Keratinocyte (primary cell): ENCODE data around the gene BLOC1S6. TPM values are rescaled to one million over a fixed set of nuclear protein-coding genes. Genes with fewer than 3 reads are reported as not detected.

Experiments
- DNase-seq: peaks from one replicate; pipeline ENCODE4 v3.0.0-alpha.2; 2011; ENCODE audit warnings: low read depth, missing footprints, low spot score
- FAIRE-seq: peaks from 2 replicates; lab custom pipeline; 2011; peaks lifted over from hg19 to GRCh38; lab: Jason Lieb, UNC
- H2AFZ ChIP-seq: 2 replicates; pipeline ENCODE4 v1.6.0; 2012; ENCODE audit warnings: low read length, control low read depth, inconsistent platforms; ENCODE audit not compliant: control insufficient read depth
- H3K27ac ChIP-seq: 2 replicates; pipeline ENCODE4 v1.5.1; 2011; ENCODE audit warnings: low read length; ENCODE audit not compliant: control insufficient read depth, insufficient read depth
- H3K27me3 ChIP-seq: 3 replicates; pipeline ENCODE4 v1.6.0; 2011; ENCODE audit warnings: low read length; ENCODE audit not compliant: control insufficient read depth, insufficient read depth; ENCODE audit errors: extremely low read depth
- H3K36me3 ChIP-seq, 2 experiments: 2 replicates in 1 of 2; 3 replicates in 1 of 2; pipeline ENCODE4 v1.5.1; 2011; ENCODE audit warnings: low read length in 2 of 2, mild to moderate bottlenecking in 1 of 2; ENCODE audit not compliant: control insufficient read depth in 2 of 2, insufficient read depth in 2 of 2; ENCODE audit errors: extremely low read depth in 1 of 2
- H3K4me1 ChIP-seq: 3 replicates; pipeline ENCODE4 v1.5.1; 2011; ENCODE audit warnings: low read length; ENCODE audit not compliant: control insufficient read depth, insufficient read depth; ENCODE audit errors: extremely low read depth
- H3K4me2 ChIP-seq: 3 replicates; pipeline ENCODE4 v1.6.0; 2011; ENCODE audit warnings: low read depth, low read length; ENCODE audit not compliant: control insufficient read depth, insufficient read depth; ENCODE audit errors: extremely low read depth
- H3K4me3 ChIP-seq, 3 experiments: fragments of 200-600 bp in 1 of 3; sonication (generic) in 1 of 3; 2 replicates in 2 of 3; 3 replicates in 1 of 3; pipeline ENCODE4 v1.5.1; 2011 to 2016; ENCODE audit warnings: low read length in 3 of 3, mild to moderate bottlenecking in 3 of 3, control low read depth in 2 of 3, inconsistent platforms in 1 of 3, low read depth in 1 of 3, mixed read lengths in 1 of 3, mixed run types in 1 of 3, moderate library complexity in 1 of 3; ENCODE audit not compliant: control insufficient read depth in 2 of 3, insufficient read depth in 2 of 3; ENCODE audit errors: extremely low read depth in 1 of 3
- H3K79me2 ChIP-seq: 2 replicates; pipeline ENCODE4 v1.6.0; 2012; ENCODE audit warnings: low read length; ENCODE audit not compliant: control insufficient read depth, insufficient read depth
- H3K9ac ChIP-seq: 3 replicates; pipeline ENCODE4 v1.6.0; 2011; ENCODE audit warnings: low read length; ENCODE audit not compliant: control insufficient read depth, insufficient read depth; ENCODE audit errors: extremely low read depth
- H3K9me1 ChIP-seq: 3 replicates; pipeline ENCODE4 v1.6.0; 2011; ENCODE audit warnings: low read length; ENCODE audit not compliant: control insufficient read depth, insufficient read depth; ENCODE audit errors: extremely low read depth
- H3K9me3 ChIP-seq: 2 replicates; pipeline ENCODE4 v1.5.1; 2012; ENCODE audit warnings: low read depth, low read length; ENCODE audit not compliant: control insufficient read depth
- H4K20me1 ChIP-seq: 3 replicates; pipeline ENCODE4 v1.6.0; 2011; ENCODE audit warnings: low read length; ENCODE audit not compliant: control insufficient read depth, insufficient read depth; ENCODE audit errors: extremely low read depth
- EZH2 ChIP-seq: IDR thresholded peaks from one replicate; pipeline ENCODE4 v1.6.1; 2012; ENCODE audit warnings: inconsistent platforms, mild to moderate bottlenecking, low read length, moderate library complexity
- dilution Hi-C: fragments of 300-500 bp; cut with MboI; formaldehyde crosslinking; loops from one replicate; pipeline ENCODE4 v1.7.0; 2020; ENCODE audit warnings: low sequenced_read_pairs; ENCODE audit not compliant: extremely low pct_ligation_motif_present
- polyA plus RNA-seq, 5 experiments: library from polyadenylated mRNA; depleted of rRNA in 3 of 5; stranded (reverse) in 3 of 5; stranded (forward) in 1 of 5; unstranded in 1 of 5; fragments of >200 nt; gene quantifications; 1 replicate in 1 of 5; 2 replicates in 3 of 5; 3 replicates in 1 of 5; pipeline versions ENCODE4 v1.2.1 to v1.2.3, GENCODE V29; 2011 to 2012; ENCODE audit warnings: missing spikeins in 2 of 5, low read depth in 1 of 5, low replicate concordance in 1 of 5
- TF ChIP-seq, protein P1 (sequence below), 3 experiments: IDR thresholded peaks in 1 of 3; conservative IDR thresholded peaks in 1 of 3; optimal IDR thresholded peaks in 1 of 3; 2 replicates in 2 of 3; 3 replicates in 1 of 3; pipeline versions ENCODE3 to v1.5.1; 2011; ENCODE audit warnings: low read length in 3 of 3, mild to moderate bottlenecking in 3 of 3, moderate library complexity in 2 of 3, control low read depth in 1 of 3, inconsistent platforms in 1 of 3; ENCODE audit not compliant: insufficient read depth in 2 of 3; ENCODE audit errors: extremely low read depth in 1 of 3

Gene BLOC1S6
- polyA plus RNA-seq, 1 donor (not counting 4 experiments of a cell fraction or from before 2014, with no cell fraction given), result 15.5 TPM

DNA sequence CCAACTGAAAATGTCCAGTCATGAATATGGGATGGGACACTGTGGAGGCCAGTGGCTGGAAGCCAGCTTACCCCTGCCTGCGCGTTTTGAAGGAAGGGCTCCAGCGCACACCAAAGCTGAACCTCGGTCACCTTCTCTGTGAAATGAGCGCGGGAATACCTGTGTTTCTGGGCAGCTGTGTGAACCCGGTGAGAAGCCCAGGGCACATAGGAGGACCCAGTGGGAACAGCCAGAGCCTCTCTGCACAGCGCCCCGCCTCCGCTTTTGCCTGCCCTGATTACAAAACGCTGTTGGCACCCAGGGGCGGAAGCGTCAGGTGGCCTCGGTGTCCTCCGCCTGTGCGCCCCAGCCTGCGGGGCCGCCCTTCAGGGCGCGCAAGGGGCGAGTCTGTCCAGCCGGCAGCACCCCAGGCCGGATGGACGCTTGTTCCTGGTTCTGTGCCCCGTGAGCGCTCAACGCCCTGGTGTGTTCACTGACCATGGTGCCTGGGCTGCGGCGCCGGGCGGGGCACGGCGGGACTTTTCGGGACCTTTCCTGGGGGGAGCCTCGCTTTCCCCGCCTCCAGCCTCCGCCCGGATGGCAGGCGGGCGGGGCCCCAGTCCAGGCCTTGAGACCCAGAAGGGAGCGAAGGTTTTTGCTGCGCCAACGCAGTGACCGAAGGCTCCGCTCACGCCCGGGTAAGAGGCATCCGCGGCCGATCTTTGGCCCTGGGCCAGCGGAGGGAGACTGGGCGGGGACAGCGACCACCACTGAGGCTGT is 47.4 kb downstream of the BLOC1S6 start, which contains the start of gene SQOR:
TSS of gene SQOR (plus strand) at position 598 of the 759 bp plus-strand sequence. CDS start 23,895 bp downstream, outside the sequence.
- peaks cover 26% of the 10 kb centered on the region for H3K79me2 ChIP-seq
- H3K4me3 ChIP-seq, result peak within 1 kb of the TSS; percentile 77 to 94 (median 84)
- FAIRE-seq (no peak), DNase-seq (no peak)
- peaks cover 51% of the 10 kb centered on the region for H3K4me1 ChIP-seq
- no peaks in the 10 kb centered on the region for H3K9me1 ChIP-seq
- H3K4me2 ChIP-seq, result peak within 1 kb of the TSS; percentile 78
- dilution Hi-C loops, result no loop called here
- H3K9me3 ChIP-seq, result no peaks in the 10 kb centered on the region
- H3K9ac ChIP-seq, result peak within 1 kb of the TSS; percentile 91
- peak within 1 kb of the TSS; percentile 84 for H3K27ac ChIP-seq
- H3K27me3 ChIP-seq, result no peaks in the 10 kb centered on the region
- TF ChIP-seq, protein P1, sequence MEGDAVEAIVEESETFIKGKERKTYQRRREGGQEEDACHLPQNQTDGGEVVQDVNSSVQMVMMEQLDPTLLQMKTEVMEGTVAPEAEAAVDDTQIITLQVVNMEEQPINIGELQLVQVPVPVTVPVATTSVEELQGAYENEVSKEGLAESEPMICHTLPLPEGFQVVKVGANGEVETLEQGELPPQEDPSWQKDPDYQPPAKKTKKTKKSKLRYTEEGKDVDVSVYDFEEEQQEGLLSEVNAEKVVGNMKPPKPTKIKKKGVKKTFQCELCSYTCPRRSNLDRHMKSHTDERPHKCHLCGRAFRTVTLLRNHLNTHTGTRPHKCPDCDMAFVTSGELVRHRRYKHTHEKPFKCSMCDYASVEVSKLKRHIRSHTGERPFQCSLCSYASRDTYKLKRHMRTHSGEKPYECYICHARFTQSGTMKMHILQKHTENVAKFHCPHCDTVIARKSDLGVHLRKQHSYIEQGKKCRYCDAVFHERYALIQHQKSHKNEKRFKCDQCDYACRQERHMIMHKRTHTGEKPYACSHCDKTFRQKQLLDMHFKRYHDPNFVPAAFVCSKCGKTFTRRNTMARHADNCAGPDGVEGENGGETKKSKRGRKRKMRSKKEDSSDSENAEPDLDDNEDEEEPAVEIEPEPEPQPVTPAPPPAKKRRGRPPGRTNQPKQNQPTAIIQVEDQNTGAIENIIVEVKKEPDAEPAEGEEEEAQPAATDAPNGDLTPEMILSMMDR (optimal IDR thresholded peaks at IDR 0.05 in 1 of 3, IDR thresholded peaks at IDR 0.05 in 1 of 3, conservative IDR thresholded peaks at IDR 0.05 in 1 of 3; ENCODE audit: extremely low read depth in 1 of 3, insufficient read depth in 2 of 3, low read length in 3 of 3), result no peak
- TF ChIP-seq EZH2, result no peak
- no peaks in the 10 kb centered on the region for H4K20me1 ChIP-seq
- peak within 1 kb of the TSS; percentile 83 for H2AFZ ChIP-seq
- H3K36me3 ChIP-seq, result no peaks in the 10 kb centered on the region

DNA sequence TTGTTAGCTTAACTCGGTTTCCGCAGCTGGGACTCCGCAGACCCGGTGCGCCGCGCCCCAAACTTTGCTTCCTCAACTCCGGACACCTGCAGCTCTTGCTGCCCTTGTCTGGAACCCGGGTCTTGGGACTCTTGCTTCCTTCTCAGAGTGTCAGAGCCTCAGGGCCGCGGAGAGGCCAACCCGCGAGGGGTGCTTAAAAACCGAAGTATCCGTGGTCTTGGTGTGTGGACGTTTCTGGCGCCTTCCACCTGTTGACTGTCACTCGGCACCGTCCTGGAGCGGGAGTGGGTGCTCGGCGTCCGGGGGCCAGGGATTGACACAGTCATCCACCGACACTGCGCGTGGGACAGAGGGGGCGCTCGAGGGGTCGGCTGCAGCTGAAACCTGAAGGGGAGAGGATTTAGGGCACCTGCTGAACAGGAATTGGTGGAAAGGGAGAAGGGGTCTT is 48.0 kb downstream of the BLOC1S6 start:
- Histone ChIP-seq H3K4me3 (peak overlapping the region; percentile 77 to 94 (median 84)), H3K9ac (peak overlapping the region; percentile 91), H3K79me2 (peaks cover 28% of the 10 kb centered on the region), H3K9me1 (no peaks in the 10 kb centered on the region), H3K27ac (peak overlapping the region; percentile 84), H3K4me1 (peaks cover 57% of the 10 kb centered on the region), H2AFZ (peak overlapping the region; percentile 83), H3K9me3 (no peaks in the 10 kb centered on the region), H4K20me1 (no peaks in the 10 kb centered on the region), H3K27me3 (no peaks in the 10 kb centered on the region), H3K4me2 (peak overlapping the region; percentile 78), H3K36me3 (no peaks in the 10 kb centered on the region)
- DNase-seq (no peak), FAIRE-seq (no peak)
- dilution Hi-C loops, result no loop called here
- TF ChIP-seq EZH2, result no peak
- TF ChIP-seq, protein P1 (optimal IDR thresholded peaks at IDR 0.05 in 1 of 3, IDR thresholded peaks at IDR 0.05 in 1 of 3, conservative IDR thresholded peaks at IDR 0.05 in 1 of 3; ENCODE audit: extremely low read depth in 1 of 3, insufficient read depth in 2 of 3, low read length in 3 of 3), result peak; percentile 37 to 69 (median 47)
